Caco-2 (cell line): Measurements from ENCODE around the gene IGSF8. TPM values are rescaled to one million over a fixed set of nuclear protein-coding genes. Genes with fewer than 3 reads are reported as not detected.

Experiments
- BruUV-seq: library from RNA; stranded (reverse); fragments of 400-500 nt; replicated peaks from 2 replicates; lab custom pipeline; 2021; lab: Mats Ljungman, UMichigan
- CTCF ChIA-PET: fragments of 300-600 bp; sonication (Branson Sonifier 250); formaldehyde crosslinking; loops from one replicate; lab custom pipeline; 2022; ENCODE audit warnings: antibody characterized with exemption; lab: Charles Lee
- POLR2A ChIA-PET: fragments of 300-600 bp; sonication (Branson Sonifier 250); formaldehyde crosslinking; loops from one replicate; lab custom pipeline; 2022; ENCODE audit warnings: antibody characterized with exemption; lab: Charles Lee
- DNase-seq, 2 experiments: peaks; one replicate each; pipeline versions ENCODE4 v3.0.0 to v3.0.0-alpha.2; 2020 to 2022
- H3K27me3 ChIP-seq: replicated peaks from 2 replicates; pipeline ENCODE4 v1.6.0; 2011; ENCODE audit warnings: low read length; ENCODE audit not compliant: control insufficient read depth, insufficient read depth
- H3K36me3 ChIP-seq: 2 replicates; pipeline ENCODE4 v1.5.1; 2011; ENCODE audit warnings: low read length; ENCODE audit not compliant: control insufficient read depth, insufficient read depth
- H3K4me1 ChIP-seq: fragments of 250-450 bp; sonication (Bioruptor Pico); 2 replicates; pipeline ENCODE4 v1.5.1; 2020; ENCODE audit warnings: mild to moderate bottlenecking
- H3K4me3 ChIP-seq: 2 replicates; pipeline ENCODE4 v1.5.1; 2011; ENCODE audit warnings: low read depth, mild to moderate bottlenecking, control low read depth, low read length
- H3K9me3 ChIP-seq: fragments of 250-450 bp; sonication (Bioruptor Pico); 2 replicates; pipeline ENCODE4 v1.5.1; 2020; ENCODE audit warnings: mild to moderate bottlenecking, moderate library complexity
- H3K27ac Mint-ChIP-seq: one replicate; pipeline ENCODE4 v1.8.0; 2022; ENCODE audit warnings: mixed read lengths; ENCODE audit not compliant: unreplicated experiment
- H3K27me3 Mint-ChIP-seq: one replicate; pipeline ENCODE4 v1.8.0; 2022; ENCODE audit warnings: mixed read lengths; ENCODE audit not compliant: insufficient read depth, unreplicated experiment
- H3K36me3 Mint-ChIP-seq: one replicate; pipeline ENCODE4 v1.8.0; 2022; ENCODE audit warnings: mild to moderate bottlenecking, mixed read lengths; ENCODE audit not compliant: insufficient read depth, unreplicated experiment
- H3K4me1 Mint-ChIP-seq: one replicate; pipeline ENCODE4 v1.8.0; 2022; ENCODE audit warnings: low read depth, mixed read lengths; ENCODE audit not compliant: unreplicated experiment
- H3K4me3 Mint-ChIP-seq: one replicate; pipeline ENCODE4 v1.8.0; 2022; ENCODE audit warnings: mild to moderate bottlenecking, moderate library complexity, mixed read lengths; ENCODE audit not compliant: unreplicated experiment
- H3K9me3 Mint-ChIP-seq: one replicate; pipeline ENCODE4 v1.8.0; 2022; ENCODE audit warnings: mixed read lengths; ENCODE audit not compliant: unreplicated experiment
- CTCF ChIP-seq, 2 experiments: fragments of 200-600 bp in 1 of 2; IDR thresholded peaks; 1 replicate in 1 of 2; 2 replicates in 1 of 2; pipeline versions ENCODE4 v1.5.1 to v1.8.0; 2011 to 2022; ENCODE audit warnings: antibody characterized with exemption in 1 of 2, control low read depth in 1 of 2, inconsistent platforms in 1 of 2, low read depth in 1 of 2, low read length in 1 of 2, mild to moderate bottlenecking in 1 of 2, moderate library complexity in 1 of 2; ENCODE audit not compliant: insufficient read depth in 1 of 2, severe bottlenecking in 1 of 2, unreplicated experiment in 1 of 2
- intact Hi-C: fragments of 100-400 bp; cut with micrococcal nuclease; formaldehyde crosslinking; loops from one replicate; pipeline ENCODE4 v1.10.0; 2022; ENCODE audit not compliant: unreplicated experiment
- total RNA-seq: library from RNA; stranded (reverse); gene quantifications from 2 replicates; pipeline ENCODE4 v1.2.3, GENCODE V29; 2022

Gene IGSF8
- total RNA-seq, 1 experiment from 2014 or later: 15.4 TPM

GRCh38 chr1:160129966-160130365, 31.5 kb upstream of the IGSF8 start:
- no peaks in the 10 kb centered on the region for H3K36me3 Mint-ChIP-seq
- no peak for TF ChIP-seq CTCF (IDR thresholded peaks at IDR 0.05; ENCODE audit: insufficient read depth in 1 of 2, low read depth in 1 of 2, low read length in 1 of 2, severe bottlenecking in 1 of 2, unreplicated experiment in 1 of 2)
- Histone ChIP-seq H3K27me3 (no peaks in the 10 kb centered on the region), H3K9me3 (no peaks in the 10 kb centered on the region), H3K36me3 (no peaks in the 10 kb centered on the region), H3K4me1 (peaks cover 11% of the 10 kb centered on the region), H3K4me3 (no peak overlapping the region)
- DNase-seq: no peak
- no peak overlapping the region for H3K27ac Mint-ChIP-seq
- intact Hi-C loops: no loop called here
- no peaks in the 10 kb centered on the region for H3K9me3 Mint-ChIP-seq
- BruUV-seq: no TSS peak
- no peak overlapping the region for H3K4me3 Mint-ChIP-seq
- H3K4me1 Mint-ChIP-seq: peaks cover 20% of the 10 kb centered on the region
- ChIA-PET POLR2A (no interaction called here), CTCF (interaction anchor here (0.7 kb wide), 1 partner anchor 32 kb away, joined by 4 read pairs; the partner anchor contains the start of gene IGSF8)
- no peaks in the 10 kb centered on the region for H3K27me3 Mint-ChIP-seq

- Histone ChIP-seq H3K36me3 (no peaks in the 10 kb centered on the region), H3K4me3 (no peak overlapping the region), H3K4me1 (peaks cover 15% of the 10 kb centered on the region), H3K27me3 (no peaks in the 10 kb centered on the region), H3K9me3 (no peaks in the 10 kb centered on the region)
- no TSS peak for BruUV-seq
- Mint-ChIP-seq H3K27ac (no peak overlapping the region), H3K27me3 (no peaks in the 10 kb centered on the region), H3K4me1 (peaks cover 22% of the 10 kb centered on the region), H3K4me3 (no peak overlapping the region), H3K9me3 (no peaks in the 10 kb centered on the region), H3K36me3 (no peaks in the 10 kb centered on the region)
- no peak for TF ChIP-seq CTCF (IDR thresholded peaks at IDR 0.05; ENCODE audit: insufficient read depth in 1 of 2, low read depth in 1 of 2, low read length in 1 of 2, severe bottlenecking in 1 of 2, unreplicated experiment in 1 of 2)
- DNase-seq: no peak
- ChIA-PET CTCF (no interaction called here), POLR2A (no interaction called here)
- intact Hi-C loops: no loop called here
Measured at GRCh38 chr1:160129558-160129957, 31.1 kb upstream of the IGSF8 start.

GRCh38 chr1:160129046-160129445, 30.6 kb upstream of the IGSF8 start:
- H3K27me3 Mint-ChIP-seq: no peaks in the 10 kb centered on the region
- H3K4me3 Mint-ChIP-seq: no peak overlapping the region
- H3K36me3 Mint-ChIP-seq: no peaks in the 10 kb centered on the region
- no peaks in the 10 kb centered on the region for H3K9me3 ChIP-seq
- intact Hi-C loops: no loop called here
- no peak overlapping the region for H3K27ac Mint-ChIP-seq
- TF ChIP-seq CTCF (IDR thresholded peaks at IDR 0.05; ENCODE audit: insufficient read depth in 1 of 2, low read depth in 1 of 2, low read length in 1 of 2, severe bottlenecking in 1 of 2, unreplicated experiment in 1 of 2): no peak
- POLR2A ChIA-PET: no interaction called here
- H3K4me3 ChIP-seq: no peak overlapping the region
- H3K27me3 ChIP-seq: no peaks in the 10 kb centered on the region
- CTCF ChIA-PET: no interaction called here
- H3K9me3 Mint-ChIP-seq: no peaks in the 10 kb centered on the region
- H3K4me1 ChIP-seq: peaks cover 20% of the 10 kb centered on the region
- no TSS peak for BruUV-seq
- H3K36me3 ChIP-seq: no peaks in the 10 kb centered on the region
- peaks cover 28% of the 10 kb centered on the region for H3K4me1 Mint-ChIP-seq
- no peak for DNase-seq
